A673 (cell line): Measurements from ENCODE around the gene ATP6AP1.

Source experiments
- CTCF ChIP-seq: fragments of 300-800, 200-600 bp; sonication (generic); conservative IDR thresholded peaks from 2 replicates; pipeline ENCODE4 v1.5.1; 2017; ENCODE audit warnings: low read depth, mild to moderate bottlenecking, antibody characterized with exemption, low read length, moderate library complexity, mixed read lengths
- EZH2 ChIP-seq: fragments of 200-600 bp; sonication (generic); IDR thresholded peaks from 2 replicates; pipeline ENCODE4 v1.6.1; 2017; ENCODE audit warnings: borderline replicate concordance, low read depth, mild to moderate bottlenecking, mixed read lengths, antibody characterized with exemption, low read length; ENCODE audit not compliant: poor library complexity, severe bottlenecking

- TF ChIP-seq CTCF, result no peak
- TF ChIP-seq EZH2, result no peak
Observed at GRCh38 chrX:154448484-154448883, 20.0 kb downstream of the ATP6AP1 start.
